HG02973 (cell line): Measurements from ENCODE around the gene PPP1R3F.

ENCODE experiments used
- ATAC-seq: cut with Tn5 transposase; IDR thresholded peaks from one replicate; pipeline ENCODE4 v1.9.1; 2021; ENCODE audit warnings: moderate library complexity; ENCODE audit not compliant: unreplicated experiment

The PPP1R3F gene

GRCh38 chrX:49269767-49270248 is at the start of gene PPP1R3F:
Gene PPP1R3F (plus strand): TSS chrX:49269793. CDS start chrX:49269870, 77 bp downstream.
- ATAC-seq, result peak; percentile 20

GRCh38 chrX:49220100-49220499 is 49.5 kb upstream of the PPP1R3F start:
- no peak for ATAC-seq

GRCh38 chrX:49221868-49222267 is 47.7 kb upstream of the PPP1R3F start:
- no peak for ATAC-seq

GRCh38 chrX:49225858-49226257 is 43.7 kb upstream of the PPP1R3F start:
- no peak for ATAC-seq

- no peak for ATAC-seq
These were observed 42.6 kb upstream of the PPP1R3F start for GRCh38 chrX:49226946-49227345.

GRCh38 chrX:49227726-49228125 is 41.9 kb upstream of the PPP1R3F start:
- ATAC-seq, result no peak

- ATAC-seq, result no peak
These were observed 41.4 kb upstream of the PPP1R3F start for GRCh38 chrX:49228185-49228584.

GRCh38 chrX:49230500-49231232 is 38.9 kb upstream of the PPP1R3F start:
- peak; percentile 66 for ATAC-seq

GRCh38 chrX:49231333-49232000 is 38.1 kb upstream of the PPP1R3F start:
- no peak for ATAC-seq

- no peak for ATAC-seq
These were observed 37.1 kb upstream of the PPP1R3F start for GRCh38 chrX:49232525-49232924.

GRCh38 chrX:49233176-49233575 is 36.4 kb upstream of the PPP1R3F start, which contains the start of gene CACNA1F:
Gene CACNA1F (minus strand): TSS chrX:49233340. CDS start chrX:49233309, 31 bp downstream.
- no peak for ATAC-seq

- ATAC-seq, result no peak
These were observed 35.6 kb upstream of the PPP1R3F start for GRCh38 chrX:49233887-49234555.

GRCh38 chrX:49237060-49237459 is 32.5 kb upstream of the PPP1R3F start:
- ATAC-seq, result no peak

- no peak for ATAC-seq
These were observed 30.9 kb upstream of the PPP1R3F start for GRCh38 chrX:49238735-49239134.

GRCh38 chrX:49242545-49243066 is 27.0 kb upstream of the PPP1R3F start:
- no peak for ATAC-seq

GRCh38 chrX:49243166-49243565 is 26.4 kb upstream of the PPP1R3F start:
- ATAC-seq, result no peak

GRCh38 chrX:49244207-49244606 is 25.4 kb upstream of the PPP1R3F start:
- ATAC-seq, result no peak

GRCh38 chrX:49246541-49246940 is 23.1 kb upstream of the PPP1R3F start:
- no peak for ATAC-seq

- ATAC-seq, result no peak
These were observed 22.2 kb upstream of the PPP1R3F start for GRCh38 chrX:49247346-49247745.

GRCh38 chrX:49247916-49248811 is 21.4 kb upstream of the PPP1R3F start:
- ATAC-seq, result no peak
